ENCODE data around the gene TMEM178A.

Gene TMEM178A

DNA sequence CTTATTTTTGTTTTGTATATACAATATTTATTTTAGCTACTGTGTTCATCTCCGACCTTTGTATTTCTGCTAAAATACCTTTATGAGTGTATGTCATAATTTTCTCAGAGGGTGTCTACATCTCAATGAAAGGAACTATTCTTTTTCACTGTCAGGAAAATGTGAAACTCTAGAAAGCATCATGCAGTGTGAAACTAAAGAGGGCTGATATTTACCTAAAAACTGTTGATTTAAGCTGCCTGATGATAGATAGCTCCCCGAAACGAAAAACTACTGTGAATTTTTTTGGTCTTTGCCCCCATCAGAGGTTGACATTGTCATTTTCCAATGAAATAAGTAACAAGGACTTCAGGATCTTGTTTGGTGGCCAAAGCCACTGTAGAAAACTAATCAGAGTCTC, 38.8 kb downstream of the TMEM178A start:
- Histone ChIP-seq H2AFZ (ENCODE audit: low read depth) (no peak overlapping the region), H3K4me2 (no peak overlapping the region), H3K4me3 (IDR thresholded peaks at IDR 0.05; ENCODE audit: insufficient read depth, low read depth, low read length) (no peak overlapping the region), H3K36me3 (ENCODE audit: insufficient read depth) (no peaks in the 10 kb centered on the region), H3K27me3 (ENCODE audit: insufficient read depth, low read depth) (no peaks in the 10 kb centered on the region), H3K4me1 (ENCODE audit: low read depth, poor library complexity, severe bottlenecking) (no peaks in the 10 kb centered on the region), H4K20me1 (ENCODE audit: insufficient read depth) (no peaks in the 10 kb centered on the region), H3K9ac (no peak overlapping the region), H3K79me2 (ENCODE audit: insufficient read depth, low read depth) (no peaks in the 10 kb centered on the region), H3K27ac (no peak overlapping the region)
- TF ChIP-seq, protein P1, sequence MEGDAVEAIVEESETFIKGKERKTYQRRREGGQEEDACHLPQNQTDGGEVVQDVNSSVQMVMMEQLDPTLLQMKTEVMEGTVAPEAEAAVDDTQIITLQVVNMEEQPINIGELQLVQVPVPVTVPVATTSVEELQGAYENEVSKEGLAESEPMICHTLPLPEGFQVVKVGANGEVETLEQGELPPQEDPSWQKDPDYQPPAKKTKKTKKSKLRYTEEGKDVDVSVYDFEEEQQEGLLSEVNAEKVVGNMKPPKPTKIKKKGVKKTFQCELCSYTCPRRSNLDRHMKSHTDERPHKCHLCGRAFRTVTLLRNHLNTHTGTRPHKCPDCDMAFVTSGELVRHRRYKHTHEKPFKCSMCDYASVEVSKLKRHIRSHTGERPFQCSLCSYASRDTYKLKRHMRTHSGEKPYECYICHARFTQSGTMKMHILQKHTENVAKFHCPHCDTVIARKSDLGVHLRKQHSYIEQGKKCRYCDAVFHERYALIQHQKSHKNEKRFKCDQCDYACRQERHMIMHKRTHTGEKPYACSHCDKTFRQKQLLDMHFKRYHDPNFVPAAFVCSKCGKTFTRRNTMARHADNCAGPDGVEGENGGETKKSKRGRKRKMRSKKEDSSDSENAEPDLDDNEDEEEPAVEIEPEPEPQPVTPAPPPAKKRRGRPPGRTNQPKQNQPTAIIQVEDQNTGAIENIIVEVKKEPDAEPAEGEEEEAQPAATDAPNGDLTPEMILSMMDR (conservative IDR thresholded peaks at IDR 0.05; ENCODE audit: low read depth, low read length), result no peak

DNA sequence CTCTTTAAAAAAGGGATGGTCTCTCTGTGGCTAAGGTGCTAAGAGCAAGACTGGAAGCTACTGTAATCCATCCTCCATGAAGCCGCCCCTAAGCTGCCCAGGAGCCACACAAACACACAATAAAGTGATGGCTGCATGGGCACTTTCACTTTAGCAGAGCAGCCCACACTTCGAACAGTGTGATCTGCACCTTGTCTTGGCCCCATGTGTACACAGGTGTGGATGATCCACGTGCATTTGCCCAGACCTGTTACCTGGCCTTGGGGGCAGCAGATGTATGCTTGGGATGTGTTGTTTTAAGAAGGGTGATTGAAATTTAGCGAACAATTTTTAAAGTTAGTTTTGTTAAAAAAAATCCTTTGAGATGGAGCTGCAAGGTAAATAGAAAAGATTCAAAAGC, 39.9 kb downstream of the TMEM178A start:
- H3K36me3 ChIP-seq (ENCODE audit: insufficient read depth), result no peaks in the 10 kb centered on the region
- no peak overlapping the region for H3K9ac ChIP-seq
- no peaks in the 10 kb centered on the region for H3K27me3 ChIP-seq (ENCODE audit: insufficient read depth, low read depth)
- H2AFZ ChIP-seq (ENCODE audit: low read depth), result no peak overlapping the region
- no peaks in the 10 kb centered on the region for H3K4me1 ChIP-seq (ENCODE audit: low read depth, poor library complexity, severe bottlenecking)
- H3K27ac ChIP-seq, result no peak overlapping the region
- no peaks in the 10 kb centered on the region for H3K79me2 ChIP-seq (ENCODE audit: insufficient read depth, low read depth)
- no peaks in the 10 kb centered on the region for H4K20me1 ChIP-seq (ENCODE audit: insufficient read depth)
- TF ChIP-seq, protein P1 (conservative IDR thresholded peaks at IDR 0.05; ENCODE audit: low read depth, low read length), result no peak
- H3K4me2 ChIP-seq, result no peak overlapping the region
- no peak overlapping the region for H3K4me3 ChIP-seq (IDR thresholded peaks at IDR 0.05; ENCODE audit: insufficient read depth, low read depth, low read length)

DNA sequence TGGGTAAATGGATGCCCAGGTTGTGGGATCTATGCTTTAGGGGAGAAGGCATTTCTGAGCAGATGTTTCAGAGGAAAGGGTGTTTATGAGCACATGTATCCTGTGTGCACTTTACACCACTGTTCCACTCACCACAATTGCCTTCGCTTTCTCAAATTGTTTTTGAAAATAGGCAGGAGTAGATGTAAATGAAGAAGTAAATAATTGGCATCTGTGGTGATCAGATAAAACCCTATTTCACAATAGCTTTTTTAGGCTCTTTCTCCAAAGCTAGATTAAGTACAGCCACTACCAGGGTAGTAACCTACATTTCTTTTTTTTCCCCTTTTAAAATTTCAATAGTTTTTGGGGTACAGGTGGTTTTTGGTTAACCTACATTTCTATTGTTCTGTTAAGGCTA, 40.6 kb downstream of the TMEM178A start:
- Histone ChIP-seq H3K4me1 (ENCODE audit: low read depth, poor library complexity, severe bottlenecking) (no peaks in the 10 kb centered on the region), H3K27me3 (ENCODE audit: insufficient read depth, low read depth) (no peaks in the 10 kb centered on the region), H3K4me3 (IDR thresholded peaks at IDR 0.05; ENCODE audit: insufficient read depth, low read depth, low read length) (no peak overlapping the region), H3K36me3 (ENCODE audit: insufficient read depth) (no peaks in the 10 kb centered on the region), H4K20me1 (ENCODE audit: insufficient read depth) (no peaks in the 10 kb centered on the region), H3K79me2 (ENCODE audit: insufficient read depth, low read depth) (no peaks in the 10 kb centered on the region), H2AFZ (ENCODE audit: low read depth) (no peak overlapping the region), H3K9ac (no peak overlapping the region), H3K27ac (no peak overlapping the region), H3K4me2 (no peak overlapping the region)
- TF ChIP-seq, protein P1 (conservative IDR thresholded peaks at IDR 0.05; ENCODE audit: low read depth, low read length), result no peak

DNA sequence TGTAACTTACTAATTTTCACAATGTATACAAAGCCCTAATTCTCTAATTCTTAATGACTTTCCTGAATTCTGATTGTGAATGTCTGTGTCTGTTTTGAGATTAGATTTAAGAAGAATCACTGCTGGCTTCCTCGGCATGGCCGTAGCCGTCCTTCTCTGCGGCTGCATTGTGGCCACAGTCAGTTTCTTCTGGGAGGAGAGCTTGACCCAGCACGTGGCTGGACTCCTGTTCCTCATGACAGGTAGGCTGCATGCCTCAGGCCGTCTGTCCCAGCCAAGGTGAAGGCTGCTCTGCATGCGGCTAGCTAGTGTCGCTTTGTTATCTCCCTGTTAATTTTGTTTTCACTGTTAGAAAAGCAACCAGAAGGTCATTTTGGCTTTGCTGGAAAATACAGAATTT, 41.2 kb downstream of the TMEM178A start:
- Histone ChIP-seq H4K20me1 (ENCODE audit: insufficient read depth) (no peaks in the 10 kb centered on the region), H3K4me3 (IDR thresholded peaks at IDR 0.05; ENCODE audit: insufficient read depth, low read depth, low read length) (no peak overlapping the region), H3K4me1 (ENCODE audit: low read depth, poor library complexity, severe bottlenecking) (no peaks in the 10 kb centered on the region), H3K9ac (no peak overlapping the region), H3K36me3 (ENCODE audit: insufficient read depth) (no peaks in the 10 kb centered on the region), H3K27ac (no peak overlapping the region), H3K4me2 (no peak overlapping the region), H3K79me2 (ENCODE audit: insufficient read depth, low read depth) (no peaks in the 10 kb centered on the region), H2AFZ (ENCODE audit: low read depth) (no peak overlapping the region), H3K27me3 (ENCODE audit: insufficient read depth, low read depth) (no peaks in the 10 kb centered on the region)
- TF ChIP-seq, protein P1 (conservative IDR thresholded peaks at IDR 0.05; ENCODE audit: low read depth, low read length), result no peak
